Neural cell (in vitro differentiated cells): ENCODE data around the gene MAP3K19.

Experiments
- CTCF ChIP-seq: fragments of 450-650 bp; IDR thresholded peaks from 2 replicates; pipeline ENCODE4 v1.5.1; 2014; ENCODE audit warnings: antibody characterized with exemption, mild to moderate bottlenecking, moderate library complexity; ENCODE audit not compliant: poor library complexity, severe bottlenecking
- EZH2 ChIP-seq: fragments of 200-600, 300-800 bp; shearing (Covaris generic), sonication (generic); IDR thresholded peaks from 2 replicates; pipeline ENCODE4 v1.6.1; 2014; ENCODE audit warnings: antibody characterized with exemption, low read length, borderline replicate concordance, mild to moderate bottlenecking; ENCODE audit not compliant: insufficient read depth, poor library complexity, severe bottlenecking
- REST ChIP-seq: IDR thresholded peaks from 2 replicates; pipeline ENCODE4 v1.6.1; 2012; ENCODE audit warnings: borderline replicate concordance

GRCh38 chr2:134979221-134979620 is 68.0 kb downstream of the MAP3K19 start:
- TF ChIP-seq CTCF (no peak), REST (no peak), EZH2 (no peak)
